AG04450 (cell line): Measurements from ENCODE around the gene ZNF500. TPM values are rescaled to one million over a fixed set of nuclear protein-coding genes. Genes with fewer than 3 reads are reported as not detected.

Source experiments
- CTCF ChIA-PET: fragments of 300-600, 350-600 bp; formaldehyde crosslinking; extraction: SDS; loops from one replicate; lab custom pipeline; 2022; ENCODE audit warnings: antibody characterized with exemption, inconsistent platforms; lab: Charles Lee
- POLR2A ChIA-PET: fragments of 350-600 bp; formaldehyde crosslinking; extraction: SDS; loops from one replicate; lab custom pipeline; 2021; ENCODE audit warnings: antibody characterized with exemption, inconsistent platforms; lab: Yijun Ruan, JAX
- DNase-seq: peaks from one replicate; pipeline ENCODE4 v3.0.0-alpha.2; 2011; ENCODE audit warnings: low read depth, low spot score
- H3K27ac ChIP-seq: one replicate; pipeline ENCODE4 v1.5.1; 2012; ENCODE audit warnings: low read depth, low read length, control low read depth
- H3K27me3 ChIP-seq: one replicate; pipeline ENCODE4 v1.6.0; 2012; ENCODE audit warnings: low read length; ENCODE audit not compliant: control insufficient read depth, insufficient read depth
- H3K4me3 ChIP-seq: 2 replicates; pipeline ENCODE4 v1.5.1; 2011; ENCODE audit warnings: mild to moderate bottlenecking, low read depth, low read length, control low read depth
- H3K9me3 ChIP-seq: 2 replicates; pipeline ENCODE4 v1.5.1; 2012; ENCODE audit warnings: low read length; ENCODE audit not compliant: control insufficient read depth, insufficient read depth
- CTCF ChIP-seq: IDR thresholded peaks from 2 replicates; pipeline ENCODE4 v1.5.1; 2011; ENCODE audit warnings: low read depth, low read length, control low read depth, inconsistent platforms
- polyA plus RNA-seq: library from polyadenylated mRNA; depleted of rRNA; stranded (reverse); fragments of >200 nt; gene quantifications from 2 replicates; pipeline ENCODE4 v1.2.3, GENCODE V29; 2011

The ZNF500 gene
- polyA plus RNA-seq, 1 experiment, result 3.1 TPM

- Histone ChIP-seq H3K9me3 (no peaks in the 10 kb centered on the region; the same call in 1 of the 2 replicates), H3K4me3 (peak overlapping the region; percentile 96), H3K27me3 (no peaks in the 10 kb centered on the region), H3K27ac (peak overlapping the region; percentile 39)
- DNase-seq, result no peak
- no peak for TF ChIP-seq CTCF
- POLR2A ChIA-PET, result interaction anchor here (1.1 to 1.5 kb wide), 3 partner anchors 21 to 40 kb away, joined by 3 to 11 read pairs (median 5); partner anchors contain the start of gene NUDT16L1
- CTCF ChIA-PET, result no interaction called here
Observed at GRCh38 chr16:4733747-4734062, 33.3 kb downstream of the ZNF500 start.

- no peak for TF ChIP-seq CTCF
- ChIA-PET CTCF (no interaction called here), POLR2A (no interaction called here)
- no peak for DNase-seq
- no peak overlapping the region for H3K27ac ChIP-seq
- H3K4me3 ChIP-seq, result peak overlapping the region; percentile 96
- H3K27me3 ChIP-seq, result no peaks in the 10 kb centered on the region
- no peaks in the 10 kb centered on the region; the same call in 1 of the 2 replicates for H3K9me3 ChIP-seq
Observed at GRCh38 chr16:4733211-4733742, 33.7 kb downstream of the ZNF500 start.

GRCh38 chr16:4729876-4730275, 37.1 kb downstream of the ZNF500 start:
- H3K27me3 ChIP-seq, result no peaks in the 10 kb centered on the region
- TF ChIP-seq CTCF, result no peak
- ChIA-PET CTCF (no interaction called here), POLR2A (no interaction called here)
- no peaks in the 10 kb centered on the region; the same call in 1 of the 2 replicates for H3K9me3 ChIP-seq
- H3K27ac ChIP-seq, result no peak overlapping the region
- H3K4me3 ChIP-seq, result no peak overlapping the region
- DNase-seq, result no peak

- DNase-seq, result no peak
- Histone ChIP-seq H3K27me3 (no peaks in the 10 kb centered on the region), H3K27ac (no peak overlapping the region), H3K4me3 (no peak overlapping the region), H3K9me3 (no peaks in the 10 kb centered on the region)
- ChIA-PET POLR2A (no interaction called here), CTCF (no interaction called here)
- no peak for TF ChIP-seq CTCF
Observed at GRCh38 chr16:4728676-4729075, 38.3 kb downstream of the ZNF500 start.

- POLR2A ChIA-PET, result no interaction called here
Observed at GRCh38 chr16:4726616-4727015, 40.3 kb downstream of the ZNF500 start.

More at GRCh38 chr16:4726616-4727015, 40.3 kb downstream of the ZNF500 start:
- Histone ChIP-seq H3K4me3 (no peak overlapping the region), H3K27me3 (no peaks in the 10 kb centered on the region), H3K27ac (no peak overlapping the region), H3K9me3 (no peaks in the 10 kb centered on the region)
- no peak for TF ChIP-seq CTCF
- CTCF ChIA-PET, result no interaction called here
- DNase-seq, result no peak
